ENCODE measurements around the gene TIAM1.

Gene TIAM1

DNA sequence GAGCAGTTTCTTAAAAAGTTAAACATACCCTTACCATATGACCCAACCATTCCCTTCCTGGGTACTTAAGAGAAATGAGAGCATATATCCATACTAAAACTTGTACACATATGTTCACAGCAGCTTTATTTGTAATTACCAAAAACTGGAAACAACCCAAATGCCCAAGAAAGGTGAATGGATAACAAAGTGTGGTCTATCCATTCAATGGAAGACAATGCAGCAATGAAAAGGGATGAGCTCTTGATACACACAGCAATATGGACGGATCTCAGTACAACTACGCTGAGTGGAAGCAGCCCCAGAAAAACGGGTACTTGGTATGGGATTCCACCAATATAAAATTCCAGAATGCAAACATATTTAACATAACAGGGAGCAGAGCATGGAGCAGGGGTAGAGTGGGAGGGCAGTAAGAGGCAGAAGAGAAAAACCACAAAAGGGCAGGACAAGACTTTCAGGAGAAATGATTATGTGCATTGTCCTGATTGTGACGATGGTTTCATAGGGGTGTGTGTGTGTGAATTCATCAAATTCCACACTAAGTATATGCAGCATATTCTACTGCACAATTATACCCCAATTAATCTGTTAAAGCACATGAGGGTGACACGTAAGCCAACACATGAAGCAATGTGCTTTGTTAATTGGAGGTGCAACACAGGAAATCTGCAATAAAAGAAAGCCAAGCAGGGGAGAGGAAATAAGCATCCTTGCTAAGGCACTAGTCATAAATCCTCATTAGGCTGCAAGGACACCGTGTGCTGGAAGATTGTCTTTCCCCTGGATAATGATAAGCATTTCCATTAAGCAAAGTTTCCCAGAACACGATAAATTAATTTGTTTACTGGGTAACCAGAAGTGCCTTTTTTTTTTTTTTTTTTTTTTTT is 192.7 kb downstream of the TIAM1 start:
- Histone ChIP-seq H3K4me3 (no peak overlapping the region), H3K27ac (no peak overlapping the region), H3K36me3 (peaks cover 37 to 67% (median 50%) of the 10 kb centered on the region in 11 experiments; a peak in 21 of 22 replicates), H3K4me1 (peaks cover 0 to 13% (median 10%) of the 10 kb centered on the region in 10 experiments; a peak in 18 of 20 replicates), H3K4me2 (no peak overlapping the region), H4K20me1 (no peaks in the 10 kb centered on the region), H3K27me3 (no peaks in the 10 kb centered on the region), H3K9ac (no peak overlapping the region), H3K9me3 (replicated peaks in 1 of 11) (peaks cover 19 to 34% (median 28%) of the 10 kb centered on the region in 11 experiments)
- no peak for TF ChIP-seq Cebpa-rat (IDR thresholded peaks at IDR 0.05)

GRCh38 chr21:31145274-31145673 is 198.8 kb downstream of the TIAM1 start:
- Histone ChIP-seq H3K4me2 (peak overlapping the region in 3 of 11 experiments; percentile 1 to 20 (median 11); a peak in 3 of 22 replicates), H3K4me3 (no peak overlapping the region), H3K27me3 (no peaks in the 10 kb centered on the region), H4K20me1 (no peaks in the 10 kb centered on the region), H3K36me3 (peaks cover 0 to 23% (median 15%) of the 10 kb centered on the region in 11 experiments; a peak in 12 of 22 replicates), H3K4me1 (peaks cover 6 to 52% (median 40%) of the 10 kb centered on the region in 10 experiments; a peak in 19 of 20 replicates), H3K27ac (no peak overlapping the region), H3K9ac (no peak overlapping the region), H3K9me3 (replicated peaks in 1 of 11) (peaks cover 0 to 12% (median 6%) of the 10 kb centered on the region in 11 experiments; a peak in 13 of 22 replicates)
- no peak for TF ChIP-seq Cebpa-rat (IDR thresholded peaks at IDR 0.05)

- Histone ChIP-seq H4K20me1 (no peaks in the 10 kb centered on the region), H3K36me3 (peaks cover 0 to 20% (median 8%) of the 10 kb centered on the region in 11 experiments; a peak in 12 of 22 replicates), H3K4me2 (peak overlapping the region in 9 of 11 experiments; percentile 31 to 76 (median 62); a peak in 14 of 22 replicates), H3K9ac (peak overlapping the region in 1 of 11 experiments; percentile 26; a peak in 1 of 22 replicates), H3K4me1 (peaks cover 16 to 73% (median 58%) of the 10 kb centered on the region in 10 experiments), H3K4me3 (no peak overlapping the region), H3K27me3 (no peaks in the 10 kb centered on the region), H3K9me3 (replicated peaks in 1 of 11) (peaks cover 0 to 3% (median 2%) of the 10 kb centered on the region in 11 experiments; a peak in 13 of 22 replicates), H3K27ac (peak overlapping the region in 1 of 11 experiments; percentile 42; a peak in 3 of 22 replicates)
- TF ChIP-seq Cebpa-rat (IDR thresholded peaks at IDR 0.05), result no peak
Measured at GRCh38 chr21:31143036-31143435, 201.0 kb downstream of the TIAM1 start.

GRCh38 chr21:31142600-31142999 is 201.5 kb downstream of the TIAM1 start:
- H3K36me3 ChIP-seq, result peaks cover 0 to 17% (median 8%) of the 10 kb centered on the region in 11 experiments; a peak in 7 of 22 replicates
- peak overlapping the region in 9 of 11 experiments; percentile 31 to 76 (median 62); a peak in 17 of 22 replicates for H3K4me2 ChIP-seq
- H3K4me3 ChIP-seq, result no peak overlapping the region
- no peak for TF ChIP-seq Cebpa-rat (IDR thresholded peaks at IDR 0.05)
- H3K27me3 ChIP-seq, result no peaks in the 10 kb centered on the region
- H3K4me1 ChIP-seq, result peaks cover 20 to 78% (median 63%) of the 10 kb centered on the region in 10 experiments
- H3K27ac ChIP-seq, result peak overlapping the region in 1 of 11 experiments; percentile 42; a peak in 3 of 22 replicates
- no peaks in the 10 kb centered on the region for H4K20me1 ChIP-seq
- H3K9me3 ChIP-seq (replicated peaks in 1 of 11), result no peaks in the 10 kb centered on the region; a peak in 2 of 22 replicates
- peak overlapping the region in 1 of 11 experiments; percentile 26; a peak in 2 of 22 replicates for H3K9ac ChIP-seq

DNA sequence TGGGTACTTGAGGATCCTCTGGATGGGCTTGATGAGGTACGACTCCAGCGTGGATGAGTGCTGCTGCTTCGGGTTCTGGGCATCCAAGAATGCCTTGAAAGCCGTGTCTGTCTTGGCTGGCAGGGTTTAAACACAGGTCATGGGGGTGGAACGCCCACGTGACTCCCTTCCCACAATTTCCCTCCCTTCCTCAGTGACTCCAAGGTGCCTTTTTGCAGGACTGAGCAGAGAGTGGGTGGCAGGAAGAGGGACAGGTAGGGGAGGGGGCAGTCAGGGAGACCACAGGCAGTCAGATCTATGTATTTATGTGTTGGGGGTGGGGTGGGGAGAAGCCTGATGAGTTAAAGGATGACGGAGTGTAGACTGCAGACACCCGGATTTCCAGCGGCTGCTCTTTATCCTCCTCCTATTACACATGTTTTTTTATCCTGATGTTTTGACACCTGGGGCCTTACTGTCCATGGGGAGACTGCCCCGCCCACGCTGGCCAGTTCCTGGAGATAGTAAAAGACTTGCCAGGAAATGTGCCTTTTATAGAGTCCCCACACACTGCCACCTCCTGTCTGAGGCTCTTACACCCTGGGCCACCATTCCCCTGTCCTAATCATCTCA is 202.6 kb downstream of the TIAM1 start:
- Histone ChIP-seq H3K9ac (peak overlapping the region in 3 of 11 experiments; percentile 26 to 38 (median 27); a peak in 2 of 22 replicates), H3K4me3 (no peak overlapping the region), H3K9me3 (replicated peaks in 1 of 11) (no peaks in the 10 kb centered on the region; a peak in 2 of 22 replicates), H3K27ac (peak overlapping the region in 4 of 11 experiments; percentile 41 to 56 (median 48); a peak in 8 of 22 replicates), H3K4me2 (peak overlapping the region; percentile 11 to 76 (median 58); a peak in 21 of 22 replicates), H4K20me1 (no peaks in the 10 kb centered on the region), H3K27me3 (no peaks in the 10 kb centered on the region), H3K36me3 (peaks cover 0 to 17% (median 8%) of the 10 kb centered on the region in 11 experiments; a peak in 7 of 22 replicates), H3K4me1 (peaks cover 25 to 79% (median 64%) of the 10 kb centered on the region in 10 experiments)
- TF ChIP-seq Cebpa-rat (IDR thresholded peaks at IDR 0.05), result no peak

- Histone ChIP-seq H4K20me1 (no peaks in the 10 kb centered on the region), H3K4me1 (peaks cover 33 to 82% (median 70%) of the 10 kb centered on the region in 10 experiments), H3K4me3 (no peak overlapping the region), H3K36me3 (peaks cover 0 to 17% (median 8%) of the 10 kb centered on the region in 11 experiments; a peak in 7 of 22 replicates), H3K4me2 (peak overlapping the region in 6 of 11 experiments; percentile 13 to 76 (median 69); a peak in 6 of 22 replicates), H3K27ac (peak overlapping the region in 1 of 11 experiments; percentile 23; a peak in 1 of 22 replicates), H3K27me3 (no peaks in the 10 kb centered on the region), H3K9me3 (replicated peaks in 1 of 11) (no peaks in the 10 kb centered on the region; a peak in 2 of 22 replicates), H3K9ac (no peak overlapping the region)
- TF ChIP-seq Cebpa-rat (IDR thresholded peaks at IDR 0.05), result no peak
Measured at GRCh38 chr21:31140676-31141075, 203.4 kb downstream of the TIAM1 start.

DNA sequence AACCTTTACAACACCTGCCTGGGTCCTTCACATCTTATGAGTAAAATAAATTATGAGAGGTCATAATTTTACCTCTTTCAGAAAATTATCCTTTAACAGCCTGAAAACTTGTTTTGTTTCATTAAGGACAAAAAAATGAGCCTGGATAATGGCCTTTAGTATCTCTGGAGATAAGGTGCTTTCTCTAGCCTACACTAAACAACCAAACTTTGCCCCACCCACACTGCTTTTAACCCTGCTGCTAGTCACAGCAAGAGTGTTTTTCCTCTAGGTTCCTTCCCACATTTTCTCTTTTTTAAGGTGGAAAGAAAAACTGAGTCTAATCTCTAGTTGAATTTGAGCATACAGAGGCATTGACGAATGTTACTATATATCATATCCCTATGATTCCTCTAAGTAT is 204.0 kb downstream of the TIAM1 start:
- H3K4me3 ChIP-seq, result no peak overlapping the region
- TF ChIP-seq Cebpa-rat (IDR thresholded peaks at IDR 0.05), result no peak
- peaks cover 0 to 17% (median 8%) of the 10 kb centered on the region in 11 experiments; a peak in 7 of 22 replicates for H3K36me3 ChIP-seq
- peak overlapping the region in 1 of 11 experiments; percentile 23; a peak in 2 of 22 replicates for H3K27ac ChIP-seq
- no peak overlapping the region for H3K9ac ChIP-seq
- peak overlapping the region in 3 of 11 experiments; percentile 10 to 71 (median 67); a peak in 5 of 22 replicates for H3K4me2 ChIP-seq
- no peaks in the 10 kb centered on the region for H4K20me1 ChIP-seq
- H3K27me3 ChIP-seq, result no peaks in the 10 kb centered on the region
- peaks cover 39 to 82% (median 76%) of the 10 kb centered on the region in 10 experiments for H3K4me1 ChIP-seq
- no peaks in the 10 kb centered on the region; a peak in 2 of 22 replicates for H3K9me3 ChIP-seq (replicated peaks in 1 of 11)

DNA sequence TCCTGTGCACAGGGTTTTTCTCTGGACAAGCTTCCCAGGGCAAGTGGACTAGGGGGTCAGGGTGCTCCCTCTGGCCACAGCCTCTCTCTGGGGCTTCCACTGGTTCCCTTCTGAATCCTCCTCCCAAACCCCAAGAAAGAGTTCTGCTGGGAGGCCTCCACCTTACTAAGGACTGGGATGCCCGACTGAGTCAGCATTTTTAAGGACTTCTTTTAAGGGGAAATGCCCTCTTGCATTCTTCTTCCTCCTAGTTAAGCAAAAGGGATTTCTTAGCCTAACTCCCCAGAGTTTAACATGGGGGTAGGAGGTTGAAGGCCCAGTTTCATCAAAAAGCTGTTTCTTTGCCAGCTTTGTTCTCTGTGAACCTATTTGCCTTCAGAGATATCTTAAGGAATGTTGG is 206.1 kb downstream of the TIAM1 start:
- Histone ChIP-seq H3K27ac (peak overlapping the region in 10 of 11 experiments; percentile 15 to 94 (median 84); a peak in 18 of 22 replicates), H3K27me3 (no peaks in the 10 kb centered on the region), H3K4me3 (peak overlapping the region in 1 of 10 experiments; percentile 23; a peak in 3 of 20 replicates), H4K20me1 (no peaks in the 10 kb centered on the region), H3K9me3 (replicated peaks in 1 of 11) (no peaks in the 10 kb centered on the region; a peak in 2 of 22 replicates), H3K9ac (peak overlapping the region in 6 of 11 experiments; percentile 43 to 74 (median 64); a peak in 10 of 22 replicates), H3K4me1 (peaks cover 57 to 100% (median 95%) of the 10 kb centered on the region in 10 experiments), H3K4me2 (peak overlapping the region; percentile 55 to 94 (median 85)), H3K36me3 (peaks cover 0 to 17% (median 8%) of the 10 kb centered on the region in 11 experiments; a peak in 7 of 22 replicates)
- TF ChIP-seq Cebpa-rat (IDR thresholded peaks at IDR 0.05), result no peak

Data from BLaER1 treated with 17β-estradiol and CSF1 and Interleukin-3, amounts not matched to agents 10 nM and 100 nM (cell line).